Measurements from ENCODE around the gene MTMR8. TPM values are rescaled to one million over a fixed set of nuclear protein-coding genes. Genes with fewer than 3 reads are reported as not detected.

Gene MTMR8
- total RNA-seq, 1 donor from 2014 or later: 0.20 TPM

DNA sequence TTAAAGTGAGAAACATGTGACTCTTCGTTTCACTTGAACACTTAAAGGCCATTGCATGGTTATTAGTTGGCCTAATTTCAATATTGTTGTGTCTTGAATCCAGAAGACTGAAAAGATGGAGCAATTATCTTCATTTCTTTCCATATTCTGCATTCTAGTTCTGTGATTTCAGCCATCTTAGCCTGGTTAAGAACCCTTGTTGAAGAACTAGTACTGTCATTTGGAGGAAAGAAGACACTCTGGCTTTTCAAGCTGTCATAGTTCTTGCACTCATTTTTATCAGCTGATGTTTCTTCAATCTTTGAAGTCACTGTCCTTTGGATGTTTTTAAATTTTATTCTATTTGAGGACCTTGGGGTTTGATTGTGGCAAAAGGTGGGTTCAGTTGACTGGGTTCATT lies 81.6 kb downstream of the MTMR8 start:
- DNase-seq (ENCODE audit: low read depth in 2 of 2): no peak

DNA sequence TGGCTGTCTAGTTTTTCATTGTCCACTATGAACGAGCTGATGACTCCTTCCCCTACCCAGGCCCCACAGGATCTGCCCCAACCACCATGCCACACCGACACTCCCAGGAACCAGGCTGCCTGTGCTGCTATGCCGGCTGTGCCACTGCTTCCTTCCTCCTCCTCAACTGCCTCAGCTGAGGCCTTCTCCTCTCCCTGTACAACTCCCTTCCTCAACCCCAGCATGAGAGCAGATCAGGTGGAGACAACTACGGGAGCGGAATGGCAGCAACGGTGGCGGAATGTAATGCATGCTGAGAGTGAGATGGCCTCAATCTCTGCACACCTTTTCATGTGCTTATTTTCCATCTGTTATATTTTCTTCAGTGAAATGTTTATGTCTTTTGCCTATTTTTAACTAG lies 88.5 kb downstream of the MTMR8 start:
- no peak for DNase-seq (ENCODE audit: low read depth in 2 of 2)

DNA sequence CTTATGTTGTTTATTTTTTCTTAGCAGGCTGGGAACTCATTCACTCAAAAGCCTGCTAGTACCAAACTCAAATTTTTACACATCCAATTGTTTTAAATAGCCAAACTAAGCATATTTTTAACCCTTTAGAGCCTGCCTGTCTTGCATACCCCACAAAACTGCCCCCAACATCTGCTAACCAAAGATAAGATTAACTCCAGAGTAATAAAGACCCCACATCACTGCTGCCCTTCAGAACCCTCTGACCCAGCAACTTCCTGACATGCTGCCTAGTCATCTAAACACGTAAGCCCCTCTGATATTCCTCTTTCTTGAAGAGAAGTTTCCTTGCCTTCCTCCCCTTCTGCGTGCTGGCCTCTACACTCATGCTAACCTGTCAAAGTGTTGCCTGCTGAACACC lies 104.1 kb downstream of the MTMR8 start:
- DNase-seq (ENCODE audit: low read depth in 2 of 2): no peak

- DNase-seq (ENCODE audit: low read depth in 2 of 2): no peak
Observed at GRCh38 chrX:64265265-64265664, 130.0 kb downstream of the MTMR8 start.

GRCh38 chrX:64230123-64230970 lies 164.9 kb downstream of the MTMR8 start, which contains the start of gene ASB12:
Gene ASB12, minus strand, starts transcription at chrX:64230607. Its CDS starts 4,957 bp downstream, at chrX:64225650.
- DNase-seq (ENCODE audit: low read depth in 2 of 2): no peak

GRCh38 chrX:64229154-64229553 lies 166.1 kb downstream of the MTMR8 start:
- DNase-seq (ENCODE audit: low read depth in 2 of 2): no peak

Other genes with a start within 250 kb of the MTMR8 start
- gene AMER1, start 189.7 kb downstream of the MTMR8 start, total RNA-seq: 0.65 and 1.2 TPM in 2 replicates
- not detected in 2 replicates for gene ASB12, start 164.8 kb downstream of the MTMR8 start, total RNA-seq